Spleen (tissue), 11 donors: ENCODE measurements around the gene ADGRD1. TPM values are rescaled to one million over a fixed set of nuclear protein-coding genes. Genes with fewer than 3 reads are reported as not detected.

ENCODE experiments used
- DNase-seq: peaks from one replicate; pipeline ENCODE4 v3.0.0-alpha.2; 2020
- H3K27ac ChIP-seq, 8 donors: fragments of 200-600 bp; sonication (generic) in 7 of 8; 1 replicate in 4 of 8; 2 replicates in 4 of 8; pipeline versions ENCODE4 v1.5.0 to v1.8.0; 2016 to 2021; ENCODE audit warnings: inconsistent platforms in 4 of 8, mild to moderate bottlenecking in 4 of 8, moderate library complexity in 1 of 8
- H3K27me3 ChIP-seq, 7 donors: fragments of 200-600 bp; sonication (generic) in 6 of 7; replicated peaks in 1 of 7; 1 replicate in 4 of 7; 2 replicates in 3 of 7; pipeline versions ENCODE4 v1.5.0 to v1.8.0; 2016 to 2021; ENCODE audit warnings: inconsistent platforms in 3 of 7, mild to moderate bottlenecking in 1 of 7
- H3K36me3 ChIP-seq, 6 donors: fragments of 200-600 bp; sonication (generic) in 5 of 6; 1 replicate in 4 of 6; 2 replicates in 2 of 6; pipeline versions ENCODE4 v1.5.0 to v1.8.0; 2016 to 2021; ENCODE audit warnings: inconsistent platforms in 2 of 6
- H3K4me1 ChIP-seq, 6 donors: fragments of 200-600 bp; sonication (generic) in 5 of 6; 1 replicate in 3 of 6; 2 replicates in 3 of 6; pipeline versions ENCODE4 v1.5.0 to v1.8.0; 2016 to 2021; ENCODE audit warnings: inconsistent platforms in 3 of 6
- H3K4me3 ChIP-seq, 8 donors: fragments of 200-600 bp; sonication (generic) in 7 of 8; 1 replicate in 4 of 8; 2 replicates in 4 of 8; pipeline versions ENCODE4 v1.5.0 to v1.8.0; 2016 to 2021; ENCODE audit warnings: inconsistent platforms in 4 of 8, mild to moderate bottlenecking in 4 of 8, moderate library complexity in 2 of 8
- H3K9me3 ChIP-seq, 8 donors: fragments of 200-600 bp; sonication (generic) in 7 of 8; 1 replicate in 4 of 8; 2 replicates in 4 of 8; pipeline versions ENCODE4 v1.5.0 to v1.8.0; 2016 to 2021; ENCODE audit warnings: inconsistent platforms in 4 of 8
- POLR2A ChIP-seq, 3 donors: fragments of 450-650 bp; IDR thresholded peaks; one replicate each; pipeline ENCODE4 v1.5.1; 2017; ENCODE audit warnings: antibody characterized with exemption in 3 of 3, mild to moderate bottlenecking in 1 of 3
- POLR2AphosphoS5 ChIP-seq, 3 donors: sonication (generic); formaldehyde crosslinking; IDR thresholded peaks; one replicate each; pipeline ENCODE4 v1.5.1; 2017; ENCODE audit warnings: antibody characterized with exemption in 3 of 3
- WGBS, 5 donors: extraction: QIAGEN DNeasy Blood & Tissue Kit in 3 of 5; methylation state at CpG; one replicate each; pipeline versions ENCODE4 v1.1.5 to v1.1.7; 2013 to 2018; 5-methylcytosine and 5-hydroxymethylcytosine counted together
- intact Hi-C: fragments of 100-400 bp; cut with DNase I; formaldehyde crosslinking; loops from one replicate; pipeline ENCODE4 v1.15.0; 2023; ENCODE audit warnings: low total_unique reads
- polyA plus RNA-seq, 3 donors: library from polyadenylated mRNA; stranded (reverse); fragments of 200-250 nt; gene quantifications; one replicate each; pipeline ENCODE4 v1.2.1, GENCODE V29; 2013
- total RNA-seq, 7 donors: library from RNA; depleted of rRNA in 3 of 7; stranded (reverse); fragments of >200 nt in 3 of 7; fragmentation: NEBNext Ultra II Directional in 4 of 7; extraction: Animal tissue kit (Norgen Biotek cat#: 25700) in 4 of 7; gene quantifications; one replicate each; pipeline versions ENCODE4 v1.1.0 to v1.2.1, GENCODE V29; 2016 to 2021
- TF ChIP-seq, protein P1 (sequence below), 11 experiments: fragments of 200-600 bp in 7 of 11; fragments of 450-650 bp in 4 of 11; sonication (generic) in 4 of 11; IDR thresholded peaks in 8 of 11; conservative IDR thresholded peaks in 3 of 11; 1 replicate in 7 of 11; 2 replicates in 4 of 11; pipeline versions ENCODE4 v1.4.0 to v1.8.0; 2016 to 2021; ENCODE audit warnings: antibody characterized with exemption in 11 of 11, inconsistent platforms in 4 of 11, mild to moderate bottlenecking in 1 of 11
- donor health status: healthy with polysubstance abuse.
- donor health status: DM: no; HTN: no; CAD: no; lungs with moderate emphysema.
- donor health status: DM: no; HTN: no; CAD: no.
- donor health status: Bipolar disorder and iron deficiency.
- donor health status: healthy.
- donor health status: DM: no; HTN: no; CAD: no.
- donor health status: DM: yes; HTN: yes; CAD: no.

Gene ADGRD1
- total and polyA plus RNA-seq, 10 donors, result 0.89 to 9.7 (median 4.8) TPM

DNA sequence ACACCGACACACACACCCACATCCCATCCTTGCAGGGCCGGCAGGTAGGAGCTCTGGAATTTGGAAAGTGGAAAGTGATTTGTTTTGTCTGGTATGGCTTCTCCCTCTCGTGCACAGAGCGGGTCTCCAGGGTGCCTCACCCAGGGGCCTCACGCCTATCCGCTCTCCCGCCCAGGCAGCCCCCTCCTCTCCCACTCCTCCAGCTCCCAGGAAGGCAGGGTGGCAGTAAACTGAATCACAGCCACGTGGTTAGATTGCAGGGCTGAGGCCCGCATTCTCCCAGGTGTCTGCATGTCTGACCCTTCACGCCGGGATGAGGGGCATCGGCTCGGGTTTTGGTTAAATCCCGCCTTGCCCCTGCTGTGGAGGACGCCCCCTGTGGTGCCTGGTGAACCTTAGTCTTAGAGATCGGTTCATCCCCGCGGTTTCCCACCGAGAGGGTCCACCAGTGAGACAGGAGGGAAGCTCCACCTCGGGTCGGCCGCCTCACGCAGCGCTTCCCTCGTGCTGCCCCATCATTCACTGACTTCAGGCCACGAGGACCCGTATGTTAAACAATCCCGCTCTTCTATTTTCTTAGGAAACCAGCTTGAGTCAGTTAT, 64.4 kb downstream of the ADGRD1 start:
- Histone ChIP-seq H3K27ac (no peak overlapping the region), H3K4me1 (no peaks in the 10 kb centered on the region), H3K36me3 (no peaks in the 10 kb centered on the region), H3K9me3 (no peaks in the 10 kb centered on the region), H3K27me3 (no peaks in the 10 kb centered on the region), H3K4me3 (no peak overlapping the region)
- WGBS, 5 donors, result 74 to 80% (median 77%) methylated on average over 20 to 28 of the region's 28 CpGs
- intact Hi-C loops, result no loop called here
- TF ChIP-seq POLR2AphosphoS5 (IDR thresholded peaks at IDR 0.05), result no peak
- no peak for TF ChIP-seq POLR2A (IDR thresholded peaks at IDR 0.05)
- TF ChIP-seq, protein P1, sequence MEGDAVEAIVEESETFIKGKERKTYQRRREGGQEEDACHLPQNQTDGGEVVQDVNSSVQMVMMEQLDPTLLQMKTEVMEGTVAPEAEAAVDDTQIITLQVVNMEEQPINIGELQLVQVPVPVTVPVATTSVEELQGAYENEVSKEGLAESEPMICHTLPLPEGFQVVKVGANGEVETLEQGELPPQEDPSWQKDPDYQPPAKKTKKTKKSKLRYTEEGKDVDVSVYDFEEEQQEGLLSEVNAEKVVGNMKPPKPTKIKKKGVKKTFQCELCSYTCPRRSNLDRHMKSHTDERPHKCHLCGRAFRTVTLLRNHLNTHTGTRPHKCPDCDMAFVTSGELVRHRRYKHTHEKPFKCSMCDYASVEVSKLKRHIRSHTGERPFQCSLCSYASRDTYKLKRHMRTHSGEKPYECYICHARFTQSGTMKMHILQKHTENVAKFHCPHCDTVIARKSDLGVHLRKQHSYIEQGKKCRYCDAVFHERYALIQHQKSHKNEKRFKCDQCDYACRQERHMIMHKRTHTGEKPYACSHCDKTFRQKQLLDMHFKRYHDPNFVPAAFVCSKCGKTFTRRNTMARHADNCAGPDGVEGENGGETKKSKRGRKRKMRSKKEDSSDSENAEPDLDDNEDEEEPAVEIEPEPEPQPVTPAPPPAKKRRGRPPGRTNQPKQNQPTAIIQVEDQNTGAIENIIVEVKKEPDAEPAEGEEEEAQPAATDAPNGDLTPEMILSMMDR (IDR thresholded peaks at IDR 0.05 in 8 of 11, conservative IDR thresholded peaks at IDR 0.05 in 3 of 11), result no peak
- no peak for DNase-seq

DNA sequence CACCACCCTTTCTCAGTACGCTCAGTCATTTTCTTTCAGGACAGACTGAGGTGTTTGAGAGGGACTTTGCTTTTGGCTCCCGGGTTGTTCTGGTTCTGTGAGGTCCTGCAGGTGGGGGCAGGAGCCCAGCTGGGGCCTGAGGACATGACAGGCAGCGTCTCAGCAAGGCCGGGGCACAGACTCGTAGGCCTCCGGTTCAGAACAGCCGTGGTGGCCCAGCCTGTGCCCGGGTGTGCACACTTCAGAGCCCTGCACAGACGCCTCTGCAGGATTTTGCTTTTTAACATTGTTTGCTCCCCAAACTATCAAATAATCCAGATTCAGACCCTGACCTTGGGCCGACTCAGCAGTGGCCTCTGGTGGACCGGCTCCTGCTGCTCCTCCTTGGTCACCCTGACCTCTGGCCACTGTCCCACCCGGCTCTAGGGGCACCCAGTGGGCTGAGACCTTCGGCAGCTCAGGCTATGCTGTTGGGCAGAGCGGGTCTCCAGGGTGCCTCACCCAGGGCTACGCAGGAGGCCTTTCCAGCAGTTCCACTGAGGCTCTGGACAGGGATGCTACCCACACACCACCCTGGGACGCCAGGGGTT, 65.2 kb downstream of the ADGRD1 start:
- H3K4me1 ChIP-seq, result no peaks in the 10 kb centered on the region
- TF ChIP-seq POLR2AphosphoS5 (IDR thresholded peaks at IDR 0.05), result no peak
- no peak for TF ChIP-seq POLR2A (IDR thresholded peaks at IDR 0.05)
- TF ChIP-seq, protein P1 (IDR thresholded peaks at IDR 0.05 in 8 of 11, conservative IDR thresholded peaks at IDR 0.05 in 3 of 11), result no peak
- 77 to 92% (median 83%) methylated on average over 15 to 16 of the region's 16 CpGs for WGBS, 5 donors
- no peaks in the 10 kb centered on the region for H3K9me3 ChIP-seq
- DNase-seq, result no peak
- H3K27me3 ChIP-seq, result no peaks in the 10 kb centered on the region
- no peak overlapping the region for H3K27ac ChIP-seq
- intact Hi-C loops, result no loop called here
- no peak overlapping the region for H3K4me3 ChIP-seq
- no peaks in the 10 kb centered on the region for H3K36me3 ChIP-seq

DNA sequence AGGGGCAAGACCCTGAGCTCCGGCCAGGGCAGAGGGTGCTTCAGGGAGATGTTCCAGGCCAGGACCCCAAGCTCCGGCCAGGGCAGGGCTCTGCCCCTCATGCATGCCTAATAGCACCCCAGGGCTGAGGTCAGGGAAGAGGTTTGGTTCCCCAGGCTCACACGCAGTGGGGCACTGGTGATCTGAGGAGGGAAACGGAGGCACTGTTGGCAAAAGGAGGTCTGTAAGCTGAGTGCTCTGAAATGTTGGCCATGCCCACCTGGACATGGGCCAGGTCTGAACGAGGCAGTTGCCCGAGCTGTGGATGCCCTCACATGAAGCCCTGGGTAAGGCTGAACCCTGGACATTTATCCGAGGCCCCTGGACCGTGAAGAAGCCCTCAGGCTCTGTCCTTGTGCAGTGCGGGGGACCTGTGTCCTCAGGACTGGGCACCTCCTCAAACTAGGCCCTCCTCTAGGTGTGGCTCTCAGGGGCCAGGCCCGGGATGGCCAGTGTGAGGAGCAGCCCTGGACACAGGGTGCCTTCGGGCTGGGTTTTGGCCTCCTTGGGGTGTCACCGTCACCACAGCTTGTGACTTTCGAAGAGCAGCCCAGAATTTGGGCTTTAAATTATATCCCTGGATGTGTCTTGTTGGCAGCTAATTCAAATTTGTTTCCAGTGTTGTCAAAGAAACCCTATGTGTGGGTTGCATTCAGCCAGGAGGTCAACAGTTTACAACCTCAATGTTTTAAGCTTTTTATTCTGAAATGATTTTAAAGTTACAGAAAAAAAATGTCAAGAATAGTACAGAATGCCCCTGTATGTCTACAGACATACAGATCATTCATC, 66.8 kb downstream of the ADGRD1 start:
- no peak for DNase-seq
- Histone ChIP-seq H3K27ac (no peak overlapping the region), H3K9me3 (no peaks in the 10 kb centered on the region), H3K36me3 (no peaks in the 10 kb centered on the region), H3K4me1 (no peaks in the 10 kb centered on the region), H3K27me3 (no peaks in the 10 kb centered on the region), H3K4me3 (no peak overlapping the region)
- intact Hi-C loops, result no loop called here
- WGBS, 5 donors, result 72 to 85% (median 83%) methylated on average over 9 to 13 of the region's 13 CpGs
- no peak for TF ChIP-seq POLR2A (IDR thresholded peaks at IDR 0.05)
- TF ChIP-seq, protein P1 (IDR thresholded peaks at IDR 0.05 in 8 of 11, conservative IDR thresholded peaks at IDR 0.05 in 3 of 11), result no peak
- TF ChIP-seq POLR2AphosphoS5 (IDR thresholded peaks at IDR 0.05), result no peak

DNA sequence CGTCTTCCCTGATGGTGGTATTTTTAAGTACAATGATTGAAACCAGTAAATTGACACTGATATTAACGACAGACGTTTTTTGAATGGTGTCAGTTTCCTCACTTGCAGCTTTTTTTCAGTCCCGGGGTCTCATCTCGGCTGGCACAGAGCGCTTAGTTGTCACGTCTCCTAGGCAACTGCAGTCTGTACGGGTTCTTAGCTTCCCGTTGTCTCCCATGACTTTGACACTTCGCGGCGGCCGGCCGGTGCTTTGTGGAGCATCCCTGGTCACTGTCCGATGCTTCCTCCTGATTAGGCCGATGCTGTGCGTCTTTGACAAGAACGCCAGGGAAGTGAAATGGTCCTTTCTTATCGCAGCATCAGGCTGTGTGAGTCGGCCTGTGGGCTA, 67.4 kb downstream of the ADGRD1 start:
- DNase-seq, result no peak
- Histone ChIP-seq H3K27me3 (no peaks in the 10 kb centered on the region), H3K36me3 (no peaks in the 10 kb centered on the region), H3K27ac (no peak overlapping the region), H3K9me3 (no peaks in the 10 kb centered on the region), H3K4me3 (no peak overlapping the region), H3K4me1 (no peaks in the 10 kb centered on the region)
- 74 to 85% (median 82%) methylated on average over 20 of the region's 20 CpGs for WGBS, 5 donors
- intact Hi-C loops, result no loop called here
- no peak for TF ChIP-seq POLR2A (IDR thresholded peaks at IDR 0.05)
- no peak for TF ChIP-seq POLR2AphosphoS5 (IDR thresholded peaks at IDR 0.05)
- TF ChIP-seq, protein P1 (IDR thresholded peaks at IDR 0.05 in 8 of 11, conservative IDR thresholded peaks at IDR 0.05 in 3 of 11), result no peak
